Stimulated activated CD4-positive, alpha-beta T cell treated with anti-CD3 and anti-CD28 coated beads, TNF-alpha, amount 100 ng/mL, for 4 hours (primary cell): Measurements from ENCODE around the gene LPIN3.
"Not testable (repeated sequence)": the region's sequence is repeated elsewhere in the genome, so short reads cannot be mapped to it uniquely, and the experiment has no call there.

Experiments
- DNase-seq, 3 experiments: peaks; one replicate each; pipeline ENCODE4 v3.0.0-alpha.2; 2020; ENCODE audit warnings: low read depth in 3 of 3

LPIN3 gene

GRCh38 chr20:41340327-41341055 lies at the start of gene LPIN3:
Gene LPIN3 (plus strand): TSS chr20:41340821. CDS start chr20:41345804, 4,983 bp downstream.
- DNase-seq = peak; percentile 24 to 31 (median 25)

- no peak for DNase-seq
Measured at GRCh38 chr20:41293269-41294037, 47.2 kb upstream of the LPIN3 start.

- no peak for DNase-seq
Measured at GRCh38 chr20:41299899-41300298, 40.7 kb upstream of the LPIN3 start.

- DNase-seq = no peak
Measured at GRCh38 chr20:41300383-41300782, 40.2 kb upstream of the LPIN3 start.

- DNase-seq = no peak
Measured at GRCh38 chr20:41300886-41301285, 39.7 kb upstream of the LPIN3 start.

- DNase-seq = no peak
Measured at GRCh38 chr20:41304002-41304401, 36.6 kb upstream of the LPIN3 start.

- no peak for DNase-seq
Measured at GRCh38 chr20:41304424-41305079, 36.1 kb upstream of the LPIN3 start.

- no peak for DNase-seq
Measured at GRCh38 chr20:41306061-41306727, 34.4 kb upstream of the LPIN3 start.

- DNase-seq = no peak
Measured at GRCh38 chr20:41307021-41307420, 33.6 kb upstream of the LPIN3 start.

- DNase-seq = no peak
Measured at GRCh38 chr20:41308290-41308711, 32.3 kb upstream of the LPIN3 start.

- no peak for DNase-seq
Measured at GRCh38 chr20:41308726-41309413, 31.8 kb upstream of the LPIN3 start.

- DNase-seq = no peak
Measured at GRCh38 chr20:41309817-41310216, 30.8 kb upstream of the LPIN3 start.

- not testable (repeated sequence) for DNase-seq
Measured at GRCh38 chr20:41312009-41312408, 28.6 kb upstream of the LPIN3 start.

GRCh38 chr20:41314386-41314785 lies 26.2 kb upstream of the LPIN3 start:
- no peak for DNase-seq

GRCh38 chr20:41316051-41316450 lies 24.6 kb upstream of the LPIN3 start:
- no peak for DNase-seq

GRCh38 chr20:41316602-41317545 lies 23.7 kb upstream of the LPIN3 start:
- DNase-seq = peak; percentile 66 to 80 (median 69)

GRCh38 chr20:41317546-41318270 lies 22.9 kb upstream of the LPIN3 start, which contains the start of gene ZHX3:
Gene ZHX3 (minus strand): TSS chr20:41317731. CDS start chr20:41204916, 112,815 bp downstream.
- peak; percentile 91 to 96 (median 93) for DNase-seq

- DNase-seq = no peak
Measured at GRCh38 chr20:41318271-41318649, 22.4 kb upstream of the LPIN3 start.

GRCh38 chr20:41320441-41320840 lies 20.2 kb upstream of the LPIN3 start:
- DNase-seq = no peak
